Skin of body (tissue), 2 donors: Measurements from ENCODE around the gene POLR3C. TPM values are rescaled to one million over a fixed set of nuclear protein-coding genes. Genes with fewer than 3 reads are reported as not detected.

Experiments used
- small RNA-seq: library from RNA; depleted of rRNA; stranded (forward); fragments of <200 nt; gene quantifications from one replicate; pipeline ENCODE3, GENCODE V24; 2014; ENCODE audit warnings: low replicate concordance
- total RNA-seq: library from RNA; depleted of rRNA; stranded (reverse); fragments of >200 nt; gene quantifications from one replicate; pipeline ENCODE4 v1.2.3, GENCODE V29; 2014

Gene POLR3C
- total RNA-seq, 1 donor from 2014 or later, result 18.8 TPM

Small RNA genes lying within 50 kb of the gene (small RNA-seq; reads per million reads assigned to genes)
- not detected for gene MIR6736

Other genes starting within 250 kb of the POLR3C start
- gene GPR89A, start 216.2 kb upstream of the POLR3C start, total RNA-seq, result 24.9 TPM
- 8.7 TPM for gene PDZK1, start 116.8 kb upstream of the POLR3C start, total RNA-seq
- not detected for gene CD160, start 104.7 kb upstream of the POLR3C start, total RNA-seq
- 14.4 TPM for gene RNF115, start 105 bp upstream of the POLR3C start, total RNA-seq
- gene NUDT17, start 21.4 kb downstream of the POLR3C start, total RNA-seq, result 2.5 TPM
- gene PIAS3, start 34.9 kb downstream of the POLR3C start, total RNA-seq, result 21.6 TPM
- 12.9 TPM for gene ANKRD35, start 61.7 kb downstream of the POLR3C start, total RNA-seq
- 0.89 TPM for gene ITGA10, start 85.8 kb downstream of the POLR3C start, total RNA-seq
- gene PEX11B, start 94.5 kb downstream of the POLR3C start, total RNA-seq, result 19.1 TPM
- 82.0 TPM for gene RBM8A, start 103.3 kb downstream of the POLR3C start, total RNA-seq
- 19.7 TPM for gene LIX1L, start 133.8 kb downstream of the POLR3C start, total RNA-seq
- gene ANKRD34A, start 140.4 kb downstream of the POLR3C start, total RNA-seq, result 0.30 TPM
- gene POLR3GL, start 140.5 kb downstream of the POLR3C start, total RNA-seq, result 11.9 TPM
- 643 TPM for gene TXNIP, start 172.4 kb downstream of the POLR3C start, total RNA-seq
- gene HJV, start 197.5 kb downstream of the POLR3C start, total RNA-seq, result 29.5 TPM